ENCODE data around the gene UIMC1. TPM values are rescaled to one million over a fixed set of nuclear protein-coding genes. Genes with fewer than 3 reads are reported as not detected.

The UIMC1 gene
- total RNA-seq, 1 experiment from 2014 or later: 38.4 TPM

DNA sequence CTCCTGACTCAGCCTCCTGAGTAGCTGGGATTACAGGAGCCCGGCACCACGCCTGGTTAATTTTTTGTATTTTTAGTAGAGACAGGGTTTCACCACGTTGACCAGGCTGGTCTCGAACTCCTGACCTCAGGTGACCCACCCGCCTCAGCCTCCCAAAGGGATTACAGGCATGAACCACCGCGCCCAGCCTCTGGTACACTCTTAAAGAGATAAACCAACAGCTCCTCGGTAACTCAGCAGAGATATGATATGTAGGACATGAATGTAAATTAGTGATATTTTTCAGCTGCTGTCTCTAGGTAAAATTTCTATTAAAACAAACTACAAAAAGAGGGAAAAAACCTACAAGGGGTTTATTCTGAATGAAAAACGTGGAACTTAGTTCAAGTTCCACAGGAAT is 64.6 kb downstream of the UIMC1 start:
- Histone ChIP-seq H3K4me3 (replicated peaks in 1 of 2; ENCODE audit: low read depth in 1 of 2, low read length in 2 of 2) (no peak overlapping the region), H3K36me3 (ENCODE audit: control insufficient read depth in 1 of 2, insufficient read depth in 2 of 2, low read length in 2 of 2) (peaks cover 14 to 27% of the 10 kb centered on the region in 2 experiments; a peak in 3 of 4 replicates), H3K27me3 (ENCODE audit: insufficient read depth, low read length) (no peaks in the 10 kb centered on the region), H3K4me1 (ENCODE audit: control insufficient read depth in 1 of 2, insufficient read depth in 2 of 2, low read length in 2 of 2) (no peaks in the 10 kb centered on the region), H3K79me2 (ENCODE audit: insufficient read depth, low read length) (peaks cover 19% of the 10 kb centered on the region; the same call in 1 of the 2 replicates), H3K9ac (ENCODE audit: low read length) (no peak overlapping the region), H4K20me1 (ENCODE audit: insufficient read depth) (no peaks in the 10 kb centered on the region), H3K9me3 (ENCODE audit: control insufficient read depth in 1 of 2, insufficient read depth in 1 of 2, low read depth in 1 of 2, low read length in 2 of 2) (no peaks in the 10 kb centered on the region), H2AFZ (ENCODE audit: low read depth, low read length, poor library complexity, severe bottlenecking) (no peak overlapping the region), H3K4me2 (ENCODE audit: low read length) (no peak overlapping the region), H3K9me2 (ENCODE audit: insufficient read depth) (no peaks in the 10 kb centered on the region), H3K27ac (ENCODE audit: low read depth, low read length) (no peak overlapping the region)
- intact Hi-C loops (cut with micrococcal nuclease): no loop called here
- ChIA-PET RAD21 (ENCODE audit: low non-redundant PET in 1 of 2, low total read pairs in 2 of 2, uncharacterized antibody in 2 of 2, unreplicated experiment in 2 of 2) (no interaction called here), CTCF (no interaction called here), POLR2A (no interaction called here)
- DNase-seq (ENCODE audit: low read depth, low spot score) (no peak), ATAC-seq (no peak)
- no TSS peak for BruUV-seq (replicated peaks)
- TF ChIP-seq SP1 (IDR thresholded peaks at IDR 0.05; ENCODE audit: low read depth) (no peak), CTCF (IDR thresholded peaks at IDR 0.05 in 2 of 3, conservative IDR thresholded peaks at IDR 0.05 in 1 of 3; ENCODE audit: borderline replicate concordance in 1 of 3, insufficient read depth in 1 of 3, low read depth in 2 of 3, low read length in 2 of 3) (no peak), EZH2phosphoT487 (IDR thresholded peaks at IDR 0.05; ENCODE audit: borderline replicate concordance) (no peak), YY1 (IDR thresholded peaks at IDR 0.05; ENCODE audit: extremely low read depth, insufficient replicate concordance, low read depth, low read length) (no peak), ATF3 (IDR thresholded peaks at IDR 0.05) (no peak), CBX3 (IDR thresholded peaks at IDR 0.05; ENCODE audit: low read depth) (no peak), ZFX (IDR thresholded peaks at IDR 0.05) (no peak)

DNA sequence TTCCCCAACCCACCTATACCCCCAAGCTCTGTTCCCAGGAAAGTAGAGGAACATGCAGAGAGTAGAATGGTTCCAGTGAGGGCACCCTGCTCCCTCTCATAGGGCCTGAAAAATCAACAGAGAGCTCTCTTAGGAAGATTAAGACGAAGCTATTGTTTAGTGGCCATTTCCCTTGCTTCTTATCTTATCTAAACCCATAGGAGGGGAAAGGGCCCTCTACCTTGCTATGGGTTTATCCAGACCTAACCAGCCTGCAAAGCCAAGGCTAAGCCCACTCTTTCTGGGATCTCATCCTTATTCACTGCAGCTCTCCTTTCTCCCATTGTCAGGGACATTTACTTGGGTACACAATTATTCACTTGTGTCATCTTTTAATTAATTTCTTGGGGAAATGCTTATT is 68.1 kb downstream of the UIMC1 start:
- no peaks in the 10 kb centered on the region for H3K9me3 ChIP-seq (ENCODE audit: control insufficient read depth in 1 of 2, insufficient read depth in 1 of 2, low read depth in 1 of 2, low read length in 2 of 2)
- BruUV-seq (replicated peaks): no TSS peak
- no peak overlapping the region for H2AFZ ChIP-seq (ENCODE audit: low read depth, low read length, poor library complexity, severe bottlenecking)
- TF ChIP-seq ZNF274 (IDR thresholded peaks at IDR 0.05; ENCODE audit: low read depth, low read length): no peak
- no peak for TF ChIP-seq ZFX (IDR thresholded peaks at IDR 0.05)
- no peak for TF ChIP-seq CBX3 (IDR thresholded peaks at IDR 0.05; ENCODE audit: low read depth)
- no peak for TF ChIP-seq FOSL1 (IDR thresholded peaks at IDR 0.05; ENCODE audit: low read depth)
- TF ChIP-seq JUND (IDR thresholded peaks at IDR 0.05): no peak
- TF ChIP-seq EGR1 (IDR thresholded peaks at IDR 0.05; ENCODE audit: low read depth): no peak
- no peak for TF ChIP-seq CEBPB (IDR thresholded peaks at IDR 0.05; ENCODE audit: low read depth)
- no peak for TF ChIP-seq MAX (IDR thresholded peaks at IDR 0.05)
- TF ChIP-seq SP1 (IDR thresholded peaks at IDR 0.05; ENCODE audit: low read depth): no peak
- TF ChIP-seq SIN3A (IDR thresholded peaks at IDR 0.05; ENCODE audit: low read depth): no peak
- TF ChIP-seq EZH2 (IDR thresholded peaks at IDR 0.05): no peak
- no peak for TF ChIP-seq ELF1 (IDR thresholded peaks at IDR 0.05; ENCODE audit: borderline replicate concordance, low read depth)
- no peak for TF ChIP-seq YY1 (IDR thresholded peaks at IDR 0.05; ENCODE audit: extremely low read depth, insufficient replicate concordance, low read depth, low read length)
- no peaks in the 10 kb centered on the region for H3K9me2 ChIP-seq (ENCODE audit: insufficient read depth)
- H4K20me1 ChIP-seq (ENCODE audit: insufficient read depth): 0 out of 2 replicates have a peak, but pooled peaks cover 3% of the 10 kb centered on the region
- no peak for ATAC-seq
- H3K9ac ChIP-seq (ENCODE audit: low read length): no peak overlapping the region
- ChIA-PET CTCF (no interaction called here), RAD21 (ENCODE audit: low non-redundant PET in 1 of 2, low total read pairs in 2 of 2, uncharacterized antibody in 2 of 2, unreplicated experiment in 2 of 2) (no interaction called here), POLR2A (no interaction called here)
- DNase-seq (ENCODE audit: low read depth, low spot score): no peak
- H3K27me3 ChIP-seq (ENCODE audit: insufficient read depth, low read length): no peaks in the 10 kb centered on the region
- peaks cover 18% of the 10 kb centered on the region; the same call in 1 of the 2 replicates for H3K79me2 ChIP-seq (ENCODE audit: insufficient read depth, low read length)
- H3K4me3 ChIP-seq (replicated peaks in 1 of 2; ENCODE audit: low read depth in 1 of 2, low read length in 2 of 2): no peak overlapping the region
- no peaks in the 10 kb centered on the region for H3K4me1 ChIP-seq (ENCODE audit: control insufficient read depth in 1 of 2, insufficient read depth in 2 of 2, low read length in 2 of 2)
- H3K36me3 ChIP-seq (ENCODE audit: control insufficient read depth in 1 of 2, insufficient read depth in 2 of 2, low read length in 2 of 2): peaks cover 11 to 18% of the 10 kb centered on the region in 2 experiments; a peak in 3 of 4 replicates
- no peak overlapping the region for H3K27ac ChIP-seq (ENCODE audit: low read depth, low read length)
- no peak overlapping the region for H3K4me2 ChIP-seq (ENCODE audit: low read length)
- intact Hi-C loops (cut with micrococcal nuclease): no loop called here

Data from HCT116 (cell line).